Measurements from ENCODE around the gene PNPLA3. TPM values are rescaled to one million over a fixed set of nuclear protein-coding genes. Genes with fewer than 3 reads are reported as not detected.

The PNPLA3 gene
- total and polyA plus RNA-seq, 2 of the 4 experiments (the other 2 are of a cell fraction), result 3.6 to 7.5 TPM

DNA sequence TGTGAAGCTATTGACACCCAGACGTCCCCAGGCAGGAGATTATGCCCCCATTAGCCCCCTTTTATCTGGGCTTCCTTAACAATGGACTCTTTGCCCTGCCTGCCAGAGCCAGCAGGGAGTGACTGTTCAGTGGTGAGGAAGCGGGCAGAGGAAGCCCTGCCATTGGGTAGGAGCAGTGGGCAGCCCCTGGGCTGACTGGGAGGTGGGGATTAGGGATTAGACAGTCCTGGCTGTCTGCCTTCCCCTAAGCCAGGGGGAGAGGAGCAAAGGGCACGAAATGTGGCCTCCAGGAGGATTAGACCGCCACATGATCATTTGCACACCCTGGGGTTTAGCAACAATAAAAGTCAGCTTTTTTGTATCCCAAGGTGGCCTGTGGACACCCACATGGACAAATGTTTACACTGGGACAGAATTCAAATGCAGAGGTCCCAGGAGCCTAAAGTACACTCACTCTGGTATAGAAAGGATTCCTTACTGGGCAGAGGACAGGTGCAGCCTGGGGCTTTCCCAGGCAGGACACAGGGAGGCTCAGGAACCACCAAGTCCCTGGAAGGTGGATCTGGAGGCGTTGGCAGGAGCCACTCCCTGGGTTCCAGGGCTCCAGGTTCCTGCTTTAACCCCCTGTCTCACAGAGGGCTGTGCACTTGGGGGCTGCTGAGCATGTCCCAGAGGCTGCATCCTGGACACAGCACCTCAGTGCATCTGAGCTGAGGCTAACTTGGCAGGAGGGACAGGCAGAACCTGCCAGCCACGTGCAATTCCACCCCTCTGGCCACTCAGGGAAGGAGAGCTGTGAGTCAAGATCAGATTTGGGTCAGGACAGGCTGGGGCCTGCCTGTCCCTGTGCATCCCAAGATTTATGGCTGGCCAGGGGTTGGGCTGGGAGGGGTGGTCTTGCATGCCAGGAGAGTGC lies 2.1 kb downstream of the PNPLA3 start:
- no peak overlapping the region for H3K14ac ChIP-seq (replicated peaks; ENCODE audit: low read depth, low read length)
- TF ChIP-seq MAZ (IDR thresholded peaks at IDR 0.05; ENCODE audit: borderline replicate concordance, low read depth, low read length) (no peak), POLR2A (IDR thresholded peaks at IDR 0.05; ENCODE audit: low read depth, low read length) (no peak), MAFK (IDR thresholded peaks at IDR 0.05; ENCODE audit: low read depth, low read length) (no peak), CEBPB (IDR thresholded peaks at IDR 0.05; ENCODE audit: low read depth, low read length) (no peak), CHD1 (IDR thresholded peaks at IDR 0.05; ENCODE audit: low read depth, low read length) (no peak), NFE2L2 (IDR thresholded peaks at IDR 0.05; ENCODE audit: low read depth, low read length) (no peak)
- TF ChIP-seq, protein P1, sequence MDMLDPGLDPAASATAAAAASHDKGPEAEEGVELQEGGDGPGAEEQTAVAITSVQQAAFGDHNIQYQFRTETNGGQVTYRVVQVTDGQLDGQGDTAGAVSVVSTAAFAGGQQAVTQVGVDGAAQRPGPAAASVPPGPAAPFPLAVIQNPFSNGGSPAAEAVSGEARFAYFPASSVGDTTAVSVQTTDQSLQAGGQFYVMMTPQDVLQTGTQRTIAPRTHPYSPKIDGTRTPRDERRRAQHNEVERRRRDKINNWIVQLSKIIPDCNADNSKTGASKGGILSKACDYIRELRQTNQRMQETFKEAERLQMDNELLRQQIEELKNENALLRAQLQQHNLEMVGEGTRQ (IDR thresholded peaks at IDR 0.05; ENCODE audit: low read depth, low read length), result no peak
- TF ChIP-seq, protein P2, sequence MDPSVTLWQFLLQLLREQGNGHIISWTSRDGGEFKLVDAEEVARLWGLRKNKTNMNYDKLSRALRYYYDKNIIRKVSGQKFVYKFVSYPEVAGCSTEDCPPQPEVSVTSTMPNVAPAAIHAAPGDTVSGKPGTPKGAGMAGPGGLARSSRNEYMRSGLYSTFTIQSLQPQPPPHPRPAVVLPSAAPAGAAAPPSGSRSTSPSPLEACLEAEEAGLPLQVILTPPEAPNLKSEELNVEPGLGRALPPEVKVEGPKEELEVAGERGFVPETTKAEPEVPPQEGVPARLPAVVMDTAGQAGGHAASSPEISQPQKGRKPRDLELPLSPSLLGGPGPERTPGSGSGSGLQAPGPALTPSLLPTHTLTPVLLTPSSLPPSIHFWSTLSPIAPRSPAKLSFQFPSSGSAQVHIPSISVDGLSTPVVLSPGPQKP (IDR thresholded peaks at IDR 0.05; ENCODE audit: borderline replicate concordance, low read depth, low read length), result no peak
- H2AK5ac ChIP-seq (ENCODE audit: low read depth, low read length), result no peak overlapping the region; the same call in 1 of the 2 replicates
- H3K18ac ChIP-seq (ENCODE audit: low read depth, low read length), result no peak overlapping the region
- H3K23ac ChIP-seq (ENCODE audit: low read depth, low read length), result no peak overlapping the region
- H4K8ac ChIP-seq (ENCODE audit: low read depth in 2 of 2, low read length in 2 of 2), result no peak overlapping the region
- H2BK15ac ChIP-seq (ENCODE audit: low read depth, low read length), result no peak overlapping the region
- no peak for ATAC-seq (ENCODE audit: low read depth)
- dilution Hi-C loops (cut with HindIII; ENCODE audit: low sequenced_read_pairs, unreplicated experiment), result no loop called here
- H2AK9ac ChIP-seq (replicated peaks; ENCODE audit: low read depth, low read length, poor library complexity), result peak overlapping the region; percentile 91
- H4K91ac ChIP-seq (ENCODE audit: insufficient read depth, low read depth, low read length), result no peak overlapping the region
- H3K9ac ChIP-seq (ENCODE audit: low read depth, low read length), result no peak overlapping the region
- peaks cover 28% of the 10 kb centered on the region for H3K9me1 ChIP-seq (ENCODE audit: insufficient read depth, low read length)
- no peak overlapping the region for H2BK5ac ChIP-seq (ENCODE audit: low read depth, low read length, poor library complexity, severe bottlenecking)
- H3K4me2 ChIP-seq (ENCODE audit: low read depth, low read length), result no peak overlapping the region
- no peak for DNase-seq
- no peak overlapping the region for H3K56ac ChIP-seq (ENCODE audit: extremely low read depth, insufficient read depth, low read length)
- H4K20me1 ChIP-seq (ENCODE audit: insufficient read depth, low read length), result peaks cover 6% of the 10 kb centered on the region; the same call in 1 of the 2 replicates
- no peaks in the 10 kb centered on the region for H3K9me3 ChIP-seq (ENCODE audit: control insufficient read depth, insufficient read depth, low read length)
- CTCF ChIA-PET, result interaction anchor here (1.8 kb wide), 1 partner anchor 20 kb away, joined by 5 read pairs; no protein-coding TSS in a partner anchor
- no peaks in the 10 kb centered on the region for H3K27me3 ChIP-seq (ENCODE audit: control insufficient read depth, insufficient read depth, low read length)
- H2AFZ ChIP-seq (replicated peaks; ENCODE audit: low read length, poor library complexity), result peak overlapping the region; percentile 46
- no peak overlapping the region for H4K5ac ChIP-seq (ENCODE audit: low read depth, low read length)
- H3K36me3 ChIP-seq (ENCODE audit: control insufficient read depth, insufficient read depth, low read length), result peaks cover 12% of the 10 kb centered on the region; the same call in 1 of the 2 replicates
- peaks cover 0 to 23% of the 10 kb centered on the region in 2 experiments; a peak in 2 of 4 replicates for H3K79me1 ChIP-seq (ENCODE audit: low read depth in 1 of 2, low read length in 2 of 2)
- in situ Hi-C loops (cut with MboI; ENCODE audit: low sequenced_read_pairs), result no loop called here
- H3K4me1 ChIP-seq (ENCODE audit: control insufficient read depth, insufficient read depth, low read length), result peaks cover 24% of the 10 kb centered on the region
- 67% methylated on average over 3 of the region's 6 CpGs; no CpG with 5 or more reads in 1 of the 2 experiments for WGBS, 2 experiments (ENCODE audit: extremely low coverage in 2 of 2, insufficient read length in 1 of 2)
- H3K4ac ChIP-seq (ENCODE audit: low read depth, low read length), result no peak overlapping the region
- POLR2A ChIA-PET (ENCODE audit: unreplicated experiment), result no interaction called here
- H2BK120ac ChIP-seq (ENCODE audit: low read depth, low read length), result no peak overlapping the region
- no peak overlapping the region for H2BK20ac ChIP-seq (ENCODE audit: low read depth, low read length)
- intact Hi-C loops (cut with micrococcal nuclease), result no loop called here
- H3K4me3 ChIP-seq (ENCODE audit: insufficient read depth, low read depth, low read length), result no peak overlapping the region
- H3K27ac ChIP-seq (ENCODE audit: insufficient read depth, low read length), result no peak overlapping the region
- no TSS peak for BruUV-seq (replicated peaks)
